ENCODE results near the gene DDX1. TPM values are rescaled to one million over a fixed set of nuclear protein-coding genes. Genes with fewer than 3 reads are reported as not detected.

The DDX1 gene
- total RNA-seq, 4 donors from 2014 or later = 40.0 to 90.0 (median 52.4) TPM

GRCh38 chr2:15623898-15624541, 32.4 kb downstream of the DDX1 start:
- no peaks in the 10 kb centered on the region for H3K9me3 ChIP-seq
- TF ChIP-seq CTCF (IDR thresholded peaks at IDR 0.05) = no peak
- TF ChIP-seq POLR2A (IDR thresholded peaks at IDR 0.05) = no peak
- H3K4me3 ChIP-seq = no peak overlapping the region
- DNase-seq = no peak
- H3K36me3 ChIP-seq = peaks cover 0 to 95% (median 0%) of the 10 kb centered on the region in 3 donors
- H3K27me3 ChIP-seq = no peaks in the 10 kb centered on the region
- no peak overlapping the region for H3K27ac ChIP-seq
- H3K4me1 ChIP-seq = no peaks in the 10 kb centered on the region

GRCh38 chr2:15624903-15625302, 33.2 kb downstream of the DDX1 start:
- no peaks in the 10 kb centered on the region for H3K4me1 ChIP-seq
- no peaks in the 10 kb centered on the region for H3K27me3 ChIP-seq
- H3K4me3 ChIP-seq = no peak overlapping the region
- H3K9me3 ChIP-seq = no peaks in the 10 kb centered on the region
- H3K36me3 ChIP-seq = peaks cover 0 to 95% (median 0%) of the 10 kb centered on the region in 3 donors
- H3K27ac ChIP-seq = no peak overlapping the region
- no peak for DNase-seq
- TF ChIP-seq CTCF (IDR thresholded peaks at IDR 0.05) (no peak), POLR2A (IDR thresholded peaks at IDR 0.05) (no peak)

- Histone ChIP-seq H3K4me3 (no peak overlapping the region), H3K27ac (no peak overlapping the region), H3K9me3 (no peaks in the 10 kb centered on the region), H3K27me3 (no peaks in the 10 kb centered on the region), H3K36me3 (peaks cover 0 to 95% (median 0%) of the 10 kb centered on the region in 3 donors), H3K4me1 (no peaks in the 10 kb centered on the region)
- TF ChIP-seq CTCF (IDR thresholded peaks at IDR 0.05) = no peak
- TF ChIP-seq POLR2A (IDR thresholded peaks at IDR 0.05) = no peak
- DNase-seq = no peak
Observed at GRCh38 chr2:15625344-15626036, 33.8 kb downstream of the DDX1 start.

GRCh38 chr2:15626126-15626525, 34.5 kb downstream of the DDX1 start:
- DNase-seq = no peak
- H3K9me3 ChIP-seq = no peaks in the 10 kb centered on the region
- no peaks in the 10 kb centered on the region for H3K4me1 ChIP-seq
- peaks cover 0 to 97% (median 0%) of the 10 kb centered on the region in 3 donors for H3K36me3 ChIP-seq
- H3K27ac ChIP-seq = no peak overlapping the region
- H3K4me3 ChIP-seq = no peak overlapping the region
- H3K27me3 ChIP-seq = no peaks in the 10 kb centered on the region
- TF ChIP-seq POLR2A (IDR thresholded peaks at IDR 0.05) (no peak), CTCF (IDR thresholded peaks at IDR 0.05) (no peak)

- H3K9me3 ChIP-seq = no peaks in the 10 kb centered on the region
- no peak overlapping the region for H3K27ac ChIP-seq
- H3K4me3 ChIP-seq = no peak overlapping the region
- H3K36me3 ChIP-seq = peaks cover 0 to 97% (median 0%) of the 10 kb centered on the region in 3 donors
- no peaks in the 10 kb centered on the region for H3K27me3 ChIP-seq
- DNase-seq = no peak
- TF ChIP-seq CTCF (IDR thresholded peaks at IDR 0.05) (no peak), POLR2A (IDR thresholded peaks at IDR 0.05) (no peak)
- no peaks in the 10 kb centered on the region for H3K4me1 ChIP-seq
Observed at GRCh38 chr2:15626967-15627366, 35.3 kb downstream of the DDX1 start.
